ENCODE measurements around the gene CHKB. TPM values are rescaled to one million over a fixed set of nuclear protein-coding genes. Genes with fewer than 3 reads are reported as not detected.
"Not testable (repeated sequence)": the region's sequence is repeated elsewhere in the genome, so short reads cannot be mapped to it uniquely, and the experiment has no call there.

Gene CHKB
- total RNA-seq, 1 experiment from 2014 or later: 77.8 TPM

GRCh38 chr22:50542416-50542927 is 40.2 kb downstream of the CHKB start:
- no peaks in the 10 kb centered on the region for H3K79me2 ChIP-seq (ENCODE audit: low read length)
- H3K9me2 ChIP-seq (replicated peaks; ENCODE audit: insufficient read depth, low read length): no peaks in the 10 kb centered on the region
- no peak overlapping the region for H3K4me3 ChIP-seq (ENCODE audit: low read length)
- H4K20me1 ChIP-seq (ENCODE audit: insufficient read depth, low read depth, low read length): no peaks in the 10 kb centered on the region
- H3K9me3 ChIP-seq (ENCODE audit: low read length): no peaks in the 10 kb centered on the region
- peak overlapping the region; percentile 5; the same call in 1 of the 2 replicates for H3K9ac ChIP-seq (ENCODE audit: low read length)
- peak overlapping the region; percentile 96 for H2AFZ ChIP-seq (ENCODE audit: low read length)
- H3K4me1 ChIP-seq (ENCODE audit: low read length): peaks cover 56% of the 10 kb centered on the region
- no peaks in the 10 kb centered on the region for H3K36me3 ChIP-seq (ENCODE audit: insufficient read depth, low read length)
- H3K4me2 ChIP-seq (ENCODE audit: low read depth, low read length, poor library complexity, severe bottlenecking): peak overlapping the region; percentile 34
- no peaks in the 10 kb centered on the region for H3K27me3 ChIP-seq (ENCODE audit: low read length)
- DNase-seq: peak; percentile 76
- peak overlapping the region; percentile 96 for H3K27ac ChIP-seq (ENCODE audit: low read length)

GRCh38 chr22:50541667-50542026 is 41.0 kb downstream of the CHKB start:
- H3K79me2 ChIP-seq (ENCODE audit: low read length); H4K20me1 ChIP-seq (ENCODE audit: insufficient read depth, low read depth, low read length); H3K9me2 ChIP-seq (replicated peaks; ENCODE audit: insufficient read depth, low read length); H3K36me3 ChIP-seq (ENCODE audit: insufficient read depth, low read length); H3K4me3 ChIP-seq (ENCODE audit: low read length); DNase-seq; H2AFZ ChIP-seq (ENCODE audit: low read length); H3K27me3 ChIP-seq (ENCODE audit: low read length); H3K9me3 ChIP-seq (ENCODE audit: low read length); H3K9ac ChIP-seq (ENCODE audit: low read length): not testable (repeated sequence)
- H3K27ac ChIP-seq (ENCODE audit: low read length): peak overlapping the region; percentile 96
- H3K4me1 ChIP-seq (ENCODE audit: low read length): peaks cover 54% of the 10 kb centered on the region
- peak overlapping the region; percentile 53 for H3K4me2 ChIP-seq (ENCODE audit: low read depth, low read length, poor library complexity, severe bottlenecking)

- Histone ChIP-seq H3K4me1 (ENCODE audit: low read length) (peaks cover 66% of the 10 kb centered on the region), H3K9me3 (ENCODE audit: low read length) (no peaks in the 10 kb centered on the region), H3K9ac (ENCODE audit: low read length) (0 out of 2 replicates have a peak overlapping the region, but pooled peaks have one; percentile 12), H3K36me3 (ENCODE audit: insufficient read depth, low read length) (no peaks in the 10 kb centered on the region), H2AFZ (ENCODE audit: low read length) (peak overlapping the region; percentile 64), H3K27me3 (ENCODE audit: low read length) (no peaks in the 10 kb centered on the region), H3K4me2 (ENCODE audit: low read depth, low read length, poor library complexity, severe bottlenecking) (peak overlapping the region; percentile 83), H4K20me1 (ENCODE audit: insufficient read depth, low read depth, low read length) (no peaks in the 10 kb centered on the region), H3K4me3 (ENCODE audit: low read length) (no peak overlapping the region), H3K27ac (ENCODE audit: low read length) (peak overlapping the region; percentile 96), H3K9me2 (replicated peaks; ENCODE audit: insufficient read depth, low read length) (no peaks in the 10 kb centered on the region), H3K79me2 (ENCODE audit: low read length) (no peaks in the 10 kb centered on the region)
- no peak for DNase-seq
Measured at GRCh38 chr22:50540381-50540780, 42.3 kb downstream of the CHKB start.

GRCh38 chr22:50537765-50538164 is 44.9 kb downstream of the CHKB start:
- Histone ChIP-seq H3K27ac (ENCODE audit: low read length) (0 out of 2 replicates have a peak overlapping the region, but pooled peaks have one; percentile 17), H3K4me1 (ENCODE audit: low read length) (peaks cover 76% of the 10 kb centered on the region), H3K9ac (ENCODE audit: low read length) (no peak overlapping the region), H4K20me1 (ENCODE audit: insufficient read depth, low read depth, low read length) (no peaks in the 10 kb centered on the region), H3K27me3 (ENCODE audit: low read length) (no peaks in the 10 kb centered on the region), H3K4me2 (ENCODE audit: low read depth, low read length, poor library complexity, severe bottlenecking) (no peak overlapping the region), H2AFZ (ENCODE audit: low read length) (no peak overlapping the region), H3K79me2 (ENCODE audit: low read length) (no peaks in the 10 kb centered on the region), H3K9me3 (ENCODE audit: low read length) (no peaks in the 10 kb centered on the region), H3K36me3 (ENCODE audit: insufficient read depth, low read length) (no peaks in the 10 kb centered on the region), H3K4me3 (ENCODE audit: low read length) (no peak overlapping the region), H3K9me2 (replicated peaks; ENCODE audit: insufficient read depth, low read length) (no peaks in the 10 kb centered on the region)
- no peak for DNase-seq

GRCh38 chr22:50536226-50536625 is 46.4 kb downstream of the CHKB start:
- H3K4me3 ChIP-seq (ENCODE audit: low read length): no peak overlapping the region
- H3K9ac ChIP-seq (ENCODE audit: low read length): no peak overlapping the region
- H3K4me1 ChIP-seq (ENCODE audit: low read length): peaks cover 75% of the 10 kb centered on the region
- no peak overlapping the region for H2AFZ ChIP-seq (ENCODE audit: low read length)
- no peaks in the 10 kb centered on the region for H3K79me2 ChIP-seq (ENCODE audit: low read length)
- no peaks in the 10 kb centered on the region for H3K27me3 ChIP-seq (ENCODE audit: low read length)
- H3K9me3 ChIP-seq (ENCODE audit: low read length): no peaks in the 10 kb centered on the region
- peak overlapping the region; percentile 95 for H3K27ac ChIP-seq (ENCODE audit: low read length)
- H4K20me1 ChIP-seq (ENCODE audit: insufficient read depth, low read depth, low read length): no peaks in the 10 kb centered on the region
- peak overlapping the region; percentile 63 for H3K4me2 ChIP-seq (ENCODE audit: low read depth, low read length, poor library complexity, severe bottlenecking)
- peak; percentile 49 for DNase-seq
- H3K9me2 ChIP-seq (replicated peaks; ENCODE audit: insufficient read depth, low read length): no peaks in the 10 kb centered on the region
- no peaks in the 10 kb centered on the region for H3K36me3 ChIP-seq (ENCODE audit: insufficient read depth, low read length)

GRCh38 chr22:50535113-50535512 is 47.5 kb downstream of the CHKB start:
- no peaks in the 10 kb centered on the region for H4K20me1 ChIP-seq (ENCODE audit: insufficient read depth, low read depth, low read length)
- H3K4me1 ChIP-seq (ENCODE audit: low read length): peaks cover 75% of the 10 kb centered on the region
- no peaks in the 10 kb centered on the region for H3K36me3 ChIP-seq (ENCODE audit: insufficient read depth, low read length)
- peak overlapping the region; percentile 54 for H3K9ac ChIP-seq (ENCODE audit: low read length)
- peak; percentile 93 for DNase-seq
- peak overlapping the region; percentile 63 for H3K4me2 ChIP-seq (ENCODE audit: low read depth, low read length, poor library complexity, severe bottlenecking)
- no peaks in the 10 kb centered on the region for H3K27me3 ChIP-seq (ENCODE audit: low read length)
- no peaks in the 10 kb centered on the region for H3K9me2 ChIP-seq (replicated peaks; ENCODE audit: insufficient read depth, low read length)
- H2AFZ ChIP-seq (ENCODE audit: low read length): peak overlapping the region; percentile 88
- peak overlapping the region; percentile 31; the same call in 1 of the 2 replicates for H3K4me3 ChIP-seq (ENCODE audit: low read length)
- H3K9me3 ChIP-seq (ENCODE audit: low read length): no peaks in the 10 kb centered on the region
- no peaks in the 10 kb centered on the region for H3K79me2 ChIP-seq (ENCODE audit: low read length)
- peak overlapping the region; percentile 95 for H3K27ac ChIP-seq (ENCODE audit: low read length)

- not testable (repeated sequence) for H3K79me2 ChIP-seq (ENCODE audit: low read length); H3K9me2 ChIP-seq (replicated peaks; ENCODE audit: insufficient read depth, low read length); H3K27me3 ChIP-seq (ENCODE audit: low read length); H3K9me3 ChIP-seq (ENCODE audit: low read length); H3K36me3 ChIP-seq (ENCODE audit: insufficient read depth, low read length); H4K20me1 ChIP-seq (ENCODE audit: insufficient read depth, low read depth, low read length)
- H3K27ac ChIP-seq (ENCODE audit: low read length): peak overlapping the region; percentile 95
- H3K4me3 ChIP-seq (ENCODE audit: low read length): peak overlapping the region; percentile 55
- H3K4me2 ChIP-seq (ENCODE audit: low read depth, low read length, poor library complexity, severe bottlenecking): peak overlapping the region; percentile 75
- DNase-seq: peak; percentile 91
- 0 out of 2 replicates have a peak overlapping the region, but pooled peaks have one; percentile 40 for H2AFZ ChIP-seq (ENCODE audit: low read length)
- H3K9ac ChIP-seq (ENCODE audit: low read length): peak overlapping the region; percentile 62
- H3K4me1 ChIP-seq (ENCODE audit: low read length): peaks cover 65% of the 10 kb centered on the region
Measured at GRCh38 chr22:50533856-50534711, 48.6 kb downstream of the CHKB start.

Data from Karpas-422 (cell line).